HG03575 (cell line): ENCODE results near the gene P2RY8.
"Not testable (repeated sequence)": the region's sequence is repeated elsewhere in the genome, so short reads cannot be mapped to it uniquely, and the experiment has no call there.

Experiments
- ATAC-seq: cut with Tn5 transposase; IDR thresholded peaks from one replicate; pipeline ENCODE4 v1.9.1; 2021; ENCODE audit not compliant: unreplicated experiment, insufficient number of reproducible peaks, low FRiP score; ENCODE audit errors: extremely low read depth

P2RY8 gene

DNA sequence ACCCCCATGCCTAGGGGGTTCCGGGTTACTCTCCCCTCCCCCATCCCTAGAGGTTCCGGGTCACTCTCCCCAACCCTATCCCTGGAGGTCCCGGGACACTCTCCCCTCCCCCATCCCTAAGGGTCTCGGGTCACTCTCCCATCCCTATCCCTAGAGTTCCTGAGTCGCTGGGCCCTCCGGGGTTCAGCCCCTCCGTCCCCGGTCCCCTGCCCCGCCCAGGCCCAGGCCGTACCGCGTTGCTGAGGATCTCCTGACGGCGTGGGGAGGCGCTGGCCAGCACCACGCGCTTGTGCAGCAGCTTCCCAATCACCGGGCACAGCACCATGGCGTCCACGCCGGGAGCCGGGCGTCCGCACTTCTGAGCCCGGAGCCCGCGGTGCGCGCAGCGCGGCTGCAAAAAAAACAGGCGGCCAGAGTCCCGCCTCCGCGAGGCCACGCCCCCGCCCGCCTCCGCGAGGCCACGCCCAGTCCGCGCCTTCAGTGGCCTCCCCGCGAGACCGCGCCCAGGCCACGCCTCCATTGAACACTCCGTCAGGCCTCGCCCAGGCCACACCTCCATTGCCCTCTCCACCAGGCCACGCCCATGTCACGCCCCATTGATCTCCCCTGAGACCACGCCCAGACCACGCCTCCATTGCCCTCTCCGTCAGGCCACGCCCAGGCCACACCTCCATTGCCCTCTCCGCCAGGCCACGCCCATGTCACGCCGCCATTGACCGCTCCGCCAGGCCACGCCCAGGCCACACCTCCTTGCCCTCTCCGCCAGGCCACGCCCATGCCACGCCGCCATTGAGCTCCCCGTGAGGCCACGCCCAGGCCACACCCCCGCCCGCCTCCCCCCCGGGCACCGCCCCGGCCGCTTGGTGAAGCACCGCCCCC lies 84.2 kb downstream of the P2RY8 start, which contains the start of gene ASMTL:
Gene ASMTL (minus strand): TSS at position 394 of the 879 bp plus-strand sequence. CDS start 69 bp downstream, at position 325.
- ATAC-seq = no peak

DNA sequence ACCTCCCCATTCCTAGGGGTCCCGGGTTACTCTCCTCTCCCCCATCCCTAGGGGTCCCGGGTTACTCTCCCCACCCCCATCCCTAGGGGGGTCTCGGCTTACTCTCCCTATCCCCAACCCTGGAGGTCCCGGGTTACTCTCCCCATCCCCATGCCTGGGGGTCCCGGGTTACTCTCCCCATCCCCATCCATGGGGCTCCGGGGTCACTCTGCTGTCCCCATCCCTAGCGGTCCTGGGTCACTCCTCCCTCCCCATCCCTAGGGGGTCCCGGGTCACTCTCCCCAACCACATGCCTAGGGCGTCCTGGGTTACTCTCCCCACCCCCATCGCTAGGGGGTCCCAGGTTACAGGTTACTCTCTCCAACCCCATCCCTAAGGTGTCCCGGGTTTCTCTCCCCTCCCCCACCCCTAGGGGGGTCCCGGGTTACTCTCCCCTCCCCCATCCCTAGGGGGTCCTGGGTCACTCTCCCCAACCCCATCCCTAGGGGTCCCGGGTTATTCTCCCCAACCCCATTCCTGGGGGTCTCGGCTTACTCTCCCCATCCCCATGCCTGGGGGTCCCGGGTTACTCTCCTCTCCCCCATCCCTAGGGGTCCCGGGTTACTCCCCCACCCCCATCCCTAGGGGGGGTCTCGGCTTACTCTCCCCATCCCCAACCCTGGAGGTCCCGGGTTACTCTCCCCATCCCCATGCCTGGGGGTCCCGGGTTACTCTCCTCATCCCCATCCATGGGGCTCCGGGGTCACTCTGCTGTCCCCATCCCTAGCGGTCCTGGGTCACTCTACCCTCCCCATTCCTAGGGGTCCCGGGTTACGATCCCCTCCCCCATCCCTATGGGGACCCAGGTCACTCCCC lies 85.1 kb downstream of the P2RY8 start:
- ATAC-seq = no peak

DNA sequence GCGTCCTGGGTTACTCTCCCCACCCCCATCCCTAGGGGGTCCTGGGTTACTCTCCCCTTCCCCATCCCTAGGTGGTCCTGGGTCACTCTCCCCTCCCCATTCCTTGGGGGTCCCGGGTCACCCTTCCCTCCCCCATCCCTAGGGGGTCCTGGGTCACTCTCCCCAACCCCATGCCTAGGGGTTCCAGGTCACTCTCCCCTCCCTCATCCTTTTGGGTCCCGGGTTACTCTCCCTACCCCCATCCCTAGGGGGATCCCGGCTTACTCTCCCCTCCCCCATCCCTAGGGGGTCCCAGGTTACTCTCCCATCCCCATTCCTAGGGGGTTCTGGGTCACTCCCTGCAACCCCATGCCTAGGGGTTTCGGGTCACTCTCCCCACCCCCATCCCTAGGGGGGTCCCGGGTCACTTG lies 85.7 kb downstream of the P2RY8 start:
- ATAC-seq = no peak

DNA sequence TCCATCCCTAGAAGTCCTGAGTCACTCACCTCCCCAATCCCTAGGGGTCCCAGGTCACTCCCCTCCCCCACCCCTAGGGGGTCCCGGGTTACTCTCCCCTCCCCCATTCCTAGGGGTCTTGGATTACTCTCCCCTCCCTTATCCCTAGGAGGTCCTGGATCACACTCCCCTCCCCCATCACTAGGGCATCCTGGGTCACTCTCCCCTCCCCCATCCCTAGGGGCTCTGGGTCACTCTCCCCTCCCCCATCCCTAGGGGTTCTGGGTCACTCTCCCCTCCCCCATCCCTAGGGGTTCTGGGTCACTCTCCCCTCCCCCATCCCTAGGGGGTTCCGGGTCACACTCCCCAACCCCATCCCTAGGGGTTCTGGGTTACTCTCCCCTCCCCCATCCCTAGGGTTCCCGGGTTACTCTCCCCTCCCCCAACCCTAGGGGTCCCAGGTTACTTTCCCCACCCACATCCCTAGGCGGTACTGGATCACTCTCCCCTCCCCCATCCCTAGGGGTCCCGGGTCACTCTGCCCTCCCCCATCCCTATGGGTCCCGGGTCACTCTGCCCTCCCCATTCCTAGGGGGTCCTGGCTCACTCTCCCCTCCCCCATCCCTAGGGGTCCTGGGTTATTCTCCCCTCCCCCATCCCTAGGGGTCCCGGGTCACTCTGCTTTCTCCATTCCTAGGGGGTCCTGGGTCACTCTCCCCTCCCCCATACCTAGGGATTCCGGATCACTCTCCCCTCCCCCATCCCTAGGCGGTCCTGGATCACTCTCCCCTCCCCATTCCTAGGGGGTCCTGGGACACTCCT lies 86.4 kb downstream of the P2RY8 start:
- no peak for ATAC-seq

DNA sequence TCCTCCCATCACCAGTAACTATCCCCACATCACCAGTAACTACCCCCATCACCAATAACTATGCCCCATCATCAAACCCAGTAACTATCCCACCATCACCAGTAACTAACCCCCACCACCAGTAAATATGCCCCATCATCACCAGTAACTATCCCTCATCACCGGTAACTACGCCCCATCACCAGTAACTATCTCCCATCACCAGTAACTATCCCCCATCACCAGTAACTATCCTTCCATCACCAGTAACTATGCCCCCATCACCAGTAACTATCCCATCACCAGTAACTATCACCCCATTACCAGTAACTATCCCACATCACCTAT lies 87.2 kb downstream of the P2RY8 start:
- ATAC-seq = no peak

DNA sequence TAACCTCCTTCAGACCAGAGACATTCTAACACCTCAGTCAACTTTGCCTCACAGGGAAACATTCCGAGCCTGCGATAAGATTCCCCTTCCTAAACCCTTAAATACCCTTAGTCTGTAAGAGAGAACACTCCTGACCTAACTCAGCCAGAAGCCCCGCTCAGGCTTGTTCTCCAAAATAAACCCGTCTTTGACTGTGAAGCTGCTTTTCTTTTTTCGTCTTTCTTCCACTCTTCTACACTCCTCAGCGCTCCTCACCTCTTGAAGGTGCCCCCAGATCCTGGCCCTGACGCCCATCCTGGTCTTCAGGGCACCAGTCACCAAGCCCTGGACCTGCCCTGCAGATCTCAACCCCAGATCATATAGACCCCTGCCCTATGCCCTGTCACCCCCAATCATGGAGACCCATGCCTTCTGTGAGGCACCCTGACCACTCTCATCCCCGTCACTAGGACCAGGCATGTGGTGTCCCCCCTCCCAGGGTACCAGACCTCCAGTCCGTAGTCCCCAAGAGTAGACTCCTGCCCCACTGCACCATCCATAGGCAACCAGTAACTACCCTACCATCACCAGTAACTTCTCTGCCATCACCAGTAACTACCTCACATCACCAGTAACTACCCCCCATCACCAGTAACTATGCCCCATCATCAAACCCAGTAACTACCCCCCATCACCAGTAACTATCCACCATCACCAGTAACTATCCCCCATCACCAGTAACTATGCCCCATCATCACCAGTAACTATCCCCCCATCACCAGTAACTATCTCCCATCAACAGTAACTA lies 87.8 kb downstream of the P2RY8 start:
- no peak for ATAC-seq

DNA sequence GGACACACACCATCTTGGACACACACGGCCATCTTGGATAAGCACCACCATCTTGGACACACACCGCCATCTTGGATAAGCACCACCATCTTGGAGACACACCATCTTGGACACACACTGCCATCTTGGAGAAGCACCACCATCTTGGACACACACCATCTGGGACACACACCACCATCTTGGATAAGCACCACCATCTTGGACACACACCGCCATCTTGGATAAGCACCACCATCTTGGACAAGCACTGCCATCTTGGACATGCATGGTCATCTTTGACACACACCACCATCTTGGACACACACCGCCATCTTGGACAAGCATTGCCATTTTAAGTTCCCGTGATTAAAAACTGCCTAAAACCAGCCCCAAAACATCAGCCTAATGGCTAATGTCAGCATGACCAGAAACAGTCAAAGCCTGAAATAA lies 88.4 kb downstream of the P2RY8 start:
- not testable (repeated sequence) for ATAC-seq

DNA sequence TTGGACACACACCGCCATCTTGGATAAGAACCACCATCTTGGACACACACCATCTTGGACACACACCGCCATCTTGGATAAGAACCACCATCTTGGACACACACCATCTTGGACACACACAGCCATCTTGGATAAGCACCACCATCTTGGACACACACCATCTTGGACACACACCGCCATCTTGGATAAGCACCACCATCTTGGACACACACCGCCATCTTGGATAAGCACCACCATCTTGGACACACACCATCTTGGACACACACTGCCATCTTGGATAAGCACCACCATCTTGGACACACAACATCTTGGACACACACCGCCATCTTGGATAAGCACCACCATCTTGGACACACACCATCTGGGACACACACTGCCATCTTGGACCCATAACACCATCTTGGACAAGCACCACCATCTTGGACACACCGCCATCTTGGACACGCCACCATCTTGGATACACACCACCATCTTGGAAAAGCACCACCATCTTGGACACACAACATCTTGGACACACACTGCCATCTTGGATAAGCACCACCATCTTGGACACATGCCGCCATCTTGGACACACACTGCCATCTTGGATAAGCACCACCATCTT lies 88.9 kb downstream of the P2RY8 start:
- not testable (repeated sequence) for ATAC-seq

DNA sequence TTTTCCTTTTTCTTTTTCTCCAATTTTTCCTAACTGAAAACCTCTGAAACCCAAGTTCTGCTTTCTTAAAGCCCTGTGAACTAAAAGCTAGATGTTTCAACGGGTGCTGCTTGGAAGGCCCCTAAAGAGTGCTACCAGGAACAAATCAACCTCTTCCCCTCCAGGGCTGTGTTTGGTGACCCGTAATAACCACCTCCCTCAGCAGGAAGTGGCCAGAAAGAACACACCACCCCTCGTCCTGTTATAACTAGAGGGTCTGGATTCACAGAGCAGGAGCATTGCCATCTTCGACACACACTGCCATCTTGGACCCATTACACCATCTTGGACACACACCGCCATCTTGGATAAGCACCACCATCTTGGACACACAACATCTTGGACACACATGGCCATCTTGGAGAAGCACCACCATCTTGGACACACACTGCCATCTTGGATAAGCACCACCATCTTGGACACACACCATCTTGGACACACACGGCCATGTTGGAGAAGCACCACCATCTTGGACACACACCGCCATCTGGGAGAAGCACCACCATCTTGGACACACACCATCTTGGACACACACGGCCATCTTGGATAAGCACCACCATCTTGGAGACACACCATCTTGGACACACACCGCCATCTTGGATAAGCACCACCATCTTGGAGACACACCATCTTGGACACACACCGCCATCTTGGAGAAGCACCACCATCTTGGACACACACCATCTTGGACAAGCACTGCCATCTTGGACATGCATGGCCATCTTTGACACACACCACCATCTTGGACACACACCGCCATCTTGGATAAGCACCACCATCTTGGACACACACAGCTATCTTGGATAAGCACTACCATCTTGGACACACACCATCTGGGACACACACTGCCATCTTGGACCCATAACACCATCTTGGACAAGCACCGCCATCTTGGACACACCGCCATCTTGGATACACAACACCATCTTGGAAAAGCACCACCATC lies 89.7 kb downstream of the P2RY8 start:
- not testable (repeated sequence) for ATAC-seq

DNA sequence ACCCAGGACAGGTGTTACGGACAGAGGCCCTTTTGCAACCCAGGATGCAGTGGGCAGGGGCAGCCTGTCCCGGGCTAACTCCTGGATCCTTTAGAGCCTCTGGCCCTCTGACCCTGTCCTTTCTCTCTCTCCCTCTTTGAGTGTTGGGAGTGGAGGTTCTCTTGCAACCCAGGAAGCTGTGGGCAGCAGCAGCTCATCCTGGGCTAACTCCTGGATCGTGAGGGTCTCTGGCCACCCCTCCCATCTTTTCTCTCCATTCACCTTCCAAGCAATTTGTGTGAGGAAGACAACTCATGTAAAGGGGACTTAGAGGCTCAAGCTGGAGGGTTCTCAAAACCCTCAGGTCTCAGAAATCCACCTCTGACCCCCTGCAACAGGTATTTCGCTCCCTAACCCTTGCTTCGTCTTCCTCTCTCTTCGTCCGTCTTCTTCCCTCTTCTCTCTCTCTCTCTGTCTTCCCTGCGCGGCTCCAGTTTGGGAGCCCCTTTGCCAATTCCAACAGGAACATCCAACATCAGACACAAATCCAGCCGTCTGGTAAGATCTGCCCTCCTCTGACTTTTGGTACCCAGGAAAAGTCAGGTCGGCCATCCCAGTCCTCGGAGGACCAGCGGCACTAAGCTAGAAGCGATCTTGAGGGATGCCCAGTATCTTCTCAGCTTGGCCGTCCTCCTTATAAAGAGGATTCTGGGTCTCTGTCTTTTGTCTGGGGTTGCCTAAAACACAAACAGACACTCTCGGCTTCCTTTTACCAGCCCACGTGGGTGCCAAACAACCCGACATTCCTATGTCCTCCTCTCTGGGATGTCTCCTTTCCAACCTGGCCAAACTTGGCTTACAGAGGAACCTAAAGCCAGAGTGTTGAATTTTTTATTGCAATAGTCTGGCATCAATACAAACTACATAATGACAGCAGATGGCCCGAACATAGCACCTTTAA lies 92.2 kb downstream of the P2RY8 start:
- ATAC-seq = no peak

DNA sequence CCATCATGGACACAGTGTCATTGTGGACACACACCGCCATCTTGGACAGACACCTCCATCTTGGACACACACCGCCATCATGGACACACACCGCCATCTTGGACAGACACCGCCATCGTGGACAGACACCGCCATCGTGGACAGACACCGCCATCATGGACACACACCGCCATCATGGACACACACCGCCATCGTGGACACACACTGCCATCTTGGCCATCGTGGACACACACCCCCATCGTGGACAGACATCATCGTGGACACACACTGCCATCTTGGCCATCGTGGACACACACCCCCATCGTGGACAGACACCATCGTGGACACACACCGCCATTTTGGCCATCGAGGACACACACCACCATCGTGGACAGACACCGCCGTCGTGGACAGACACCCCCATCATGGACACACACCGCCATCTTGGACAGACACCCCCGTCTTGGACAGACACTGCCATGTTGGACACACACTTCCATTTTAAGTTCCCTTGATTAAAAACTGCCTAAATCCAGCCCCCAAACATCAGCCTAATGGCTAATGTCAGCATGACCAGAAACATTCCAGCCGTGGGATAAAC lies 93.4 kb downstream of the P2RY8 start:
- no peak for ATAC-seq

DNA sequence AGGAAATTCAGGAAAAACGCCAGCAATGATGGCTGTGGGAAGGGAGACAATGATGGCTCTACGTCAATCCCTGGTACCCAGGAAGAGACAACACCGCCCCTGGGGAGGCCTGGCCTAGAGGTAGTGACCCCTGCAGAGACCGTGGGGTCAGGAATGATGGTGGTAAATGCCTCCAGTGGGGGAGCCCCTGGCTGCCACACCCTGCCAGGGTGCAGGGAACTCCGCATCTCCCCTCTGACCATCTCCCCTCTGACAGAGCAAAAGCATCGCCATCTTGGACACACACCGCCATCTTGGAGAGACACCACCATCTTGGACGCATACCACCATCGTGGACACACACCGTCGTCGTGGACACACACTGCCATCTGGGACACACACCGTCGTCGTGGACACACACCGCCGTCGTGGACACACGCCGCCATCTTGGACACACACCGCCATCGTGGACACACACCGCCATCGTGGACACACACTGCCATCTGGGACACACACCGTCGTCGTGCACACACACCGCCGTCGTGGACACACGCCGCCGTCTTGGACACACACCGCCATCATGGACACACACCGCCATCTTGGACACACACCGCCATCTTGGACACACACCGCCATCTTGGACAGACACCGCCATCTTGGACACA lies 94.1 kb downstream of the P2RY8 start:
- ATAC-seq = no peak

DNA sequence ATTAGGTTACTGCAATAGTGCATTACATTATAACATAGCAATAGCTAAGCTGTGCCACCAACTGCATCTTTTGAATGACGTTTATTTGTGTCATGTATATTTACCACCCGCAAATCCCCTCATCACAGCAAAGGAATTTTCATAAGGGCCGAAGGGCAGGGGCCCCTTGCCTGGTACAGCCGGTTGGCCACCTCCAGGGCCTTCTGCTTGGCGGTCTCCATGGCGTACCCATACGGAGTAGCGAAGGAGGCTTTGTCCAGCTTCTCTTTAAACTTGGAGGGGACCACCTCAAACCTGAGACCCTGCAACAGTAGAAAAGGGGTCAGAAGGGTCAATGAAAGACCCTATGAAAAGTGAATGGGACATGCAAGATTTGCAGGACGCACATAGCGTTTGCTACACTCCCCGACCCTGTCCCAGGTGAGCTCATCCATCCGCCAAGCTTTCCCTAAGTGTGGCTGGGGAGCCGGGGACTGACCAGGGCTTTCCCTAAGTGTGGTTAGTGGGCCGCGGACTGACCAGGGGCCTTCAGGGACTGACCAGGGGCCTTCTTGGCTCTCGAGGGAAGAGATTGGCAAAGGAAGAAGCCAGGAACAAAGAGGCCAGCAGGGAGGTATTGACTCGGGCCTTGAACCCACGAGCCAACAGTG lies 94.8 kb downstream of the P2RY8 start:
- no peak for ATAC-seq

DNA sequence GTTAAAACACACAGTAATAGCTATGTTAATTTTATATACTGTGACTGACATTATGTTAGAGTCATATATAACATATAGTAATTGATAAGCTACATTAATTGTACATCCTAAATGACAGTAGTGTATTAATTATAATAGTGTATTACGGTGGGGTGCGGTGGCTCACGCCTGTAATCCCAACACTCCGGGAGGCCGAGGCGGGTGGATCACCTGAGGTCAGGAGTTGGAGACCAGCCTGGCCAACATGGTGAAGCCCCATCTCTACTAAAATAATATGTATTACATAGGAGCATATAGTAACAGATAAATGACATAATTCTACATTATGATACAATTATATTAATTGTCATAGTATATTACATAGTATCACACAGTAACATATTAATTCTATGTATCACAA lies 96.5 kb downstream of the P2RY8 start:
- ATAC-seq = no peak
